Panc1 (cell line): ENCODE data around the gene CDK2. TPM values are rescaled to one million over a fixed set of nuclear protein-coding genes. Genes with fewer than 3 reads are reported as not detected.

Source experiments
- ATAC-seq: fragments of 200-7000 bp; cut with Tn5 transposase; 2 replicates; pipeline ENCODE4 v1.9.1; 2020; ENCODE audit warnings: mild to moderate bottlenecking, moderate library complexity
- BruUV-seq: library from RNA; stranded (reverse); fragments of 400-500 nt; replicated peaks from 2 replicates; lab custom pipeline; 2021; lab: Mats Ljungman, UMichigan
- CTCF ChIA-PET: fragments of 300-600 bp; sonication (Branson Sonifier 250); formaldehyde crosslinking; loops from one replicate; lab custom pipeline; 2022; ENCODE audit warnings: antibody characterized with exemption; lab: Charles Lee
- POLR2A ChIA-PET: fragments of 300-600 bp; sonication (Branson Sonifier 250); formaldehyde crosslinking; loops from one replicate; lab custom pipeline; 2022; ENCODE audit warnings: antibody characterized with exemption; lab: Charles Lee
- DNase-seq: peaks from one replicate; pipeline ENCODE4 v3.0.0-alpha.2; 2010; ENCODE audit warnings: low read depth, low spot score
- H3K27ac ChIP-seq: 2 replicates; pipeline ENCODE4 v1.5.1; 2011; ENCODE audit warnings: mild to moderate bottlenecking, low read length, inconsistent platforms
- H3K27me3 ChIP-seq: fragments of 200-500 bp; sonication (Bioruptor generic); 2 replicates; pipeline ENCODE4 v1.6.0; 2014; ENCODE audit warnings: low read length, inconsistent platforms; ENCODE audit not compliant: control insufficient read depth, insufficient read depth
- H3K36me3 ChIP-seq: fragments of 200-500 bp; sonication (Bioruptor generic); 2 replicates; pipeline ENCODE4 v1.5.1; 2014; ENCODE audit warnings: inconsistent platforms, mild to moderate bottlenecking, low read length, moderate library complexity; ENCODE audit not compliant: control insufficient read depth, insufficient read depth
- H3K4me1 ChIP-seq: 2 replicates; pipeline ENCODE4 v1.5.1; 2011; ENCODE audit warnings: inconsistent platforms, mild to moderate bottlenecking, low read length, moderate library complexity; ENCODE audit not compliant: control insufficient read depth, insufficient read depth
- H3K4me3 ChIP-seq, 2 experiments: 2 replicates each; pipeline ENCODE4 v1.5.1; 2011 to 2012; ENCODE audit warnings: low read depth in 2 of 2, low read length in 2 of 2, mild to moderate bottlenecking in 2 of 2, inconsistent platforms in 1 of 2, moderate library complexity in 1 of 2
- H3K9me3 ChIP-seq: fragments of 200-500 bp; sonication (Bioruptor generic); 2 replicates; pipeline ENCODE4 v1.5.1; 2014; ENCODE audit warnings: low read depth, mild to moderate bottlenecking, inconsistent platforms, low read length, moderate library complexity; ENCODE audit not compliant: control insufficient read depth, insufficient read depth
- POLR2AphosphoS5 ChIP-seq: IDR thresholded peaks from 2 replicates; pipeline ENCODE4 v1.6.1; 2012; ENCODE audit warnings: mild to moderate bottlenecking, low read depth, low read length, moderate library complexity
- SIN3A ChIP-seq: IDR thresholded peaks from 2 replicates; pipeline ENCODE4 v1.6.1; 2012; ENCODE audit warnings: low read depth, mild to moderate bottlenecking, low read length, moderate library complexity, borderline replicate concordance; ENCODE audit not compliant: insufficient read depth
- TCF7L2 ChIP-seq: IDR thresholded peaks from 2 replicates; pipeline ENCODE4 v1.6.1; 2011; ENCODE audit warnings: mild to moderate bottlenecking, low read depth, low read length, inconsistent platforms
- in situ Hi-C: cut with HindIII; loops from 2 replicates; pipeline ENCODE4 v1.10.0; 2016; ENCODE audit warnings: low sequenced_read_pairs, low pct_unique_long_range_greater_than_20kb
- intact Hi-C: fragments of 100-400 bp; cut with micrococcal nuclease; formaldehyde crosslinking; loops from one replicate; pipeline ENCODE4 v1.10.0; 2022; ENCODE audit not compliant: unreplicated experiment
- total RNA-seq: library from RNA; stranded (reverse); gene quantifications from one replicate; pipeline ENCODE4 v1.2.1, GENCODE V29; 2021; ENCODE audit not compliant: unreplicated experiment
- TF ChIP-seq, protein P1 (sequence below), 2 experiments: IDR thresholded peaks; 2 replicates each; pipeline ENCODE4 v1.6.1; 2011 to 2012; ENCODE audit warnings: low read depth in 2 of 2, control low read depth in 1 of 2, low read length in 1 of 2, mild to moderate bottlenecking in 1 of 2, moderate library complexity in 1 of 2; ENCODE audit not compliant: insufficient read depth in 1 of 2
- TF ChIP-seq, protein P2 (sequence below): fragments of 450-650 bp; IDR thresholded peaks from 2 replicates; pipeline ENCODE4 v1.5.1; 2017; ENCODE audit warnings: mild to moderate bottlenecking

CDK2 gene
- total RNA-seq, 1 experiment from 2014 or later = 72.9 TPM

DNA sequence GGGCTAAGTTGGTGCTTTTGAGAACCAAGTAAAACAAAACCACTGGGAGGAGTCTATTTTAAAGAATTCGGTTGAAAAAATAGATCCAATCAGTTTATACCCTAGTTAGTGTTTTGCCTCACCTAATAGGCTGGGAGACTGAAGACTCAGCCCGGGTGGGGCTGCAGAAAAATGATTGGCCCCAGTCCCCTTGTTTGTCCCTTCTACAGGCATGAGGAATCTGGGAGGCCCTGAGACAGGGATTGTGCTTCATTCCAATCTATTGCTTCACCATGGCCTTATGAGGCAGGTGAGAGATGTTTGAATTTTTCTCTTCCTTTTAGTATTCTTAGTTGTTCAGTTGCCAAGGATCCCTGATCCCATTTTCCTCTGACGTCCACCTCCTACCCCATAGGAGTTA, 5.4 kb downstream of the CDK2 start:
- Histone ChIP-seq H3K36me3 (peaks cover 8% of the 10 kb centered on the region), H3K4me3 (no peak overlapping the region), H3K4me1 (peaks cover 25% of the 10 kb centered on the region), H3K27ac (no peak overlapping the region; the same call in 1 of the 2 replicates), H3K27me3 (no peaks in the 10 kb centered on the region), H3K9me3 (no peaks in the 10 kb centered on the region)
- intact Hi-C loops = no loop called here
- BruUV-seq = no TSS peak
- in situ Hi-C loops = no loop called here
- CTCF ChIA-PET = no interaction called here
- POLR2A ChIA-PET = no interaction called here
- no peak for DNase-seq
- no peak for ATAC-seq
- TF ChIP-seq, protein P1, sequence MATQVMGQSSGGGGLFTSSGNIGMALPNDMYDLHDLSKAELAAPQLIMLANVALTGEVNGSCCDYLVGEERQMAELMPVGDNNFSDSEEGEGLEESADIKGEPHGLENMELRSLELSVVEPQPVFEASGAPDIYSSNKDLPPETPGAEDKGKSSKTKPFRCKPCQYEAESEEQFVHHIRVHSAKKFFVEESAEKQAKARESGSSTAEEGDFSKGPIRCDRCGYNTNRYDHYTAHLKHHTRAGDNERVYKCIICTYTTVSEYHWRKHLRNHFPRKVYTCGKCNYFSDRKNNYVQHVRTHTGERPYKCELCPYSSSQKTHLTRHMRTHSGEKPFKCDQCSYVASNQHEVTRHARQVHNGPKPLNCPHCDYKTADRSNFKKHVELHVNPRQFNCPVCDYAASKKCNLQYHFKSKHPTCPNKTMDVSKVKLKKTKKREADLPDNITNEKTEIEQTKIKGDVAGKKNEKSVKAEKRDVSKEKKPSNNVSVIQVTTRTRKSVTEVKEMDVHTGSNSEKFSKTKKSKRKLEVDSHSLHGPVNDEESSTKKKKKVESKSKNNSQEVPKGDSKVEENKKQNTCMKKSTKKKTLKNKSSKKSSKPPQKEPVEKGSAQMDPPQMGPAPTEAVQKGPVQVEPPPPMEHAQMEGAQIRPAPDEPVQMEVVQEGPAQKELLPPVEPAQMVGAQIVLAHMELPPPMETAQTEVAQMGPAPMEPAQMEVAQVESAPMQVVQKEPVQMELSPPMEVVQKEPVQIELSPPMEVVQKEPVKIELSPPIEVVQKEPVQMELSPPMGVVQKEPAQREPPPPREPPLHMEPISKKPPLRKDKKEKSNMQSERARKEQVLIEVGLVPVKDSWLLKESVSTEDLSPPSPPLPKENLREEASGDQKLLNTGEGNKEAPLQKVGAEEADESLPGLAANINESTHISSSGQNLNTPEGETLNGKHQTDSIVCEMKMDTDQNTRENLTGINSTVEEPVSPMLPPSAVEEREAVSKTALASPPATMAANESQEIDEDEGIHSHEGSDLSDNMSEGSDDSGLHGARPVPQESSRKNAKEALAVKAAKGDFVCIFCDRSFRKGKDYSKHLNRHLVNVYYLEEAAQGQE (IDR thresholded peaks at IDR 0.05; ENCODE audit: insufficient read depth in 1 of 2, low read depth in 2 of 2, low read length in 1 of 2) = no peak

DNA sequence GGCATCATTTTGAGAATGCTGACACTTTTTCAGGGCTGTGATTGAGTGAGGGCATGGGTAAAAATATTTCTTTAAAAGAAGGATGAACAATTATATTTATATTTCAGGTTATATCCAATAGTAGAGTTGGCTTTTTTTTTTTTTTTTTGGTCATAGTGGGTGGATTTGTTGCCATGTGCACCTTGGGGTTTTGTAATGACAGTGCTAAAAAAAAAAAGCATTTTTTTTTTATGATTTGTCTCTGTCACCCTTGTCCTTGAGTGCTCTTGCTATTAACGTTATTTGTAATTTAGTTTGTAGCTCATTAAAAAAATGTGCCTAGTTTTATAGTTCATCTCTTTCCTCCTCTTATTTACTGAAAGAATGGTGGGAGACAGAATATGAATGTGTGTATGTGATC, 5.8 kb downstream of the CDK2 start:
- BruUV-seq = no TSS peak
- no peaks in the 10 kb centered on the region for H3K27me3 ChIP-seq
- no peaks in the 10 kb centered on the region for H3K9me3 ChIP-seq
- no peak for ATAC-seq
- ChIA-PET POLR2A (no interaction called here), CTCF (no interaction called here)
- peaks cover 5% of the 10 kb centered on the region; the same call in 1 of the 2 replicates for H3K36me3 ChIP-seq
- H3K4me1 ChIP-seq = peaks cover 24% of the 10 kb centered on the region
- intact Hi-C loops = no loop called here
- TF ChIP-seq, protein P2, sequence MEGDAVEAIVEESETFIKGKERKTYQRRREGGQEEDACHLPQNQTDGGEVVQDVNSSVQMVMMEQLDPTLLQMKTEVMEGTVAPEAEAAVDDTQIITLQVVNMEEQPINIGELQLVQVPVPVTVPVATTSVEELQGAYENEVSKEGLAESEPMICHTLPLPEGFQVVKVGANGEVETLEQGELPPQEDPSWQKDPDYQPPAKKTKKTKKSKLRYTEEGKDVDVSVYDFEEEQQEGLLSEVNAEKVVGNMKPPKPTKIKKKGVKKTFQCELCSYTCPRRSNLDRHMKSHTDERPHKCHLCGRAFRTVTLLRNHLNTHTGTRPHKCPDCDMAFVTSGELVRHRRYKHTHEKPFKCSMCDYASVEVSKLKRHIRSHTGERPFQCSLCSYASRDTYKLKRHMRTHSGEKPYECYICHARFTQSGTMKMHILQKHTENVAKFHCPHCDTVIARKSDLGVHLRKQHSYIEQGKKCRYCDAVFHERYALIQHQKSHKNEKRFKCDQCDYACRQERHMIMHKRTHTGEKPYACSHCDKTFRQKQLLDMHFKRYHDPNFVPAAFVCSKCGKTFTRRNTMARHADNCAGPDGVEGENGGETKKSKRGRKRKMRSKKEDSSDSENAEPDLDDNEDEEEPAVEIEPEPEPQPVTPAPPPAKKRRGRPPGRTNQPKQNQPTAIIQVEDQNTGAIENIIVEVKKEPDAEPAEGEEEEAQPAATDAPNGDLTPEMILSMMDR = no peak
- TF ChIP-seq TCF7L2 (no peak), SIN3A (no peak), POLR2AphosphoS5 (no peak)
- TF ChIP-seq, protein P1 (IDR thresholded peaks at IDR 0.05; ENCODE audit: insufficient read depth in 1 of 2, low read depth in 2 of 2, low read length in 1 of 2) = no peak
- H3K4me3 ChIP-seq = peak overlapping the region; percentile 70 to 80
- in situ Hi-C loops = no loop called here
- H3K27ac ChIP-seq = peak overlapping the region; percentile 95
- DNase-seq = no peak
